HFFc6 (cell line): Measurements from ENCODE around the gene ADM. TPM values are rescaled to one million over a fixed set of nuclear protein-coding genes. Genes with fewer than 3 reads are reported as not detected.

Experiments used
- DNase-seq: peaks from one replicate; pipeline ENCODE4 v3.0.0-alpha.2; 2018
- H3K27ac Mint-ChIP-seq: 2 replicates; pipeline ENCODE4 v1.8.0; 2020; ENCODE audit warnings: mild to moderate bottlenecking, mixed read lengths
- H3K27me3 Mint-ChIP-seq: 2 replicates; pipeline ENCODE4 v1.8.0; 2021; ENCODE audit warnings: mild to moderate bottlenecking, moderate library complexity, mixed read lengths; ENCODE audit not compliant: insufficient read depth
- H3K36me3 Mint-ChIP-seq: 2 replicates; pipeline ENCODE4 v1.8.0; 2021; ENCODE audit warnings: low read depth, mixed read lengths
- H3K4me1 Mint-ChIP-seq: 2 replicates; pipeline ENCODE4 v1.8.0; 2020; ENCODE audit warnings: low read depth, mixed read lengths
- H3K4me3 Mint-ChIP-seq: 2 replicates; pipeline ENCODE4 v1.8.0; 2020; ENCODE audit warnings: mild to moderate bottlenecking, moderate library complexity, mixed read lengths
- H3K9me3 Mint-ChIP-seq: 2 replicates; pipeline ENCODE4 v1.8.0; 2020; ENCODE audit warnings: mild to moderate bottlenecking, mixed read lengths
- total RNA-seq, 6 experiments: library from RNA; stranded (reverse); fragmentation: NEBNext Ultra II Directional; extraction: Animal tissue kit (Norgen Biotek cat#: 25700); gene quantifications; 2 replicates in 1 of 6; 3 replicates in 5 of 6; pipeline ENCODE4 v1.2.3, GENCODE V29; 2021
- TF ChIP-seq, protein P1 (sequence below): fragments of 200-600 bp; sonication (generic); IDR thresholded peaks from 2 replicates; pipeline ENCODE4 v1.5.0; 2021; ENCODE audit warnings: antibody characterized with exemption, mild to moderate bottlenecking

Gene ADM
- total RNA-seq, 6 experiments from 2014 or later = 219 to 346 (median 321) TPM

GRCh38 chr11:10349281-10349665 is 44.4 kb downstream of the ADM start:
- Mint-ChIP-seq H3K27me3 (peaks cover 5% of the 10 kb centered on the region), H3K4me1 (peaks cover 56% of the 10 kb centered on the region), H3K27ac (peak overlapping the region; percentile 59; the same call in 1 of the 2 replicates), H3K9me3 (no peaks in the 10 kb centered on the region; the same call in 1 of the 2 replicates), H3K4me3 (no peak overlapping the region; the same call in 1 of the 2 replicates), H3K36me3 (no peaks in the 10 kb centered on the region; the same call in 1 of the 2 replicates)
- TF ChIP-seq, protein P1, sequence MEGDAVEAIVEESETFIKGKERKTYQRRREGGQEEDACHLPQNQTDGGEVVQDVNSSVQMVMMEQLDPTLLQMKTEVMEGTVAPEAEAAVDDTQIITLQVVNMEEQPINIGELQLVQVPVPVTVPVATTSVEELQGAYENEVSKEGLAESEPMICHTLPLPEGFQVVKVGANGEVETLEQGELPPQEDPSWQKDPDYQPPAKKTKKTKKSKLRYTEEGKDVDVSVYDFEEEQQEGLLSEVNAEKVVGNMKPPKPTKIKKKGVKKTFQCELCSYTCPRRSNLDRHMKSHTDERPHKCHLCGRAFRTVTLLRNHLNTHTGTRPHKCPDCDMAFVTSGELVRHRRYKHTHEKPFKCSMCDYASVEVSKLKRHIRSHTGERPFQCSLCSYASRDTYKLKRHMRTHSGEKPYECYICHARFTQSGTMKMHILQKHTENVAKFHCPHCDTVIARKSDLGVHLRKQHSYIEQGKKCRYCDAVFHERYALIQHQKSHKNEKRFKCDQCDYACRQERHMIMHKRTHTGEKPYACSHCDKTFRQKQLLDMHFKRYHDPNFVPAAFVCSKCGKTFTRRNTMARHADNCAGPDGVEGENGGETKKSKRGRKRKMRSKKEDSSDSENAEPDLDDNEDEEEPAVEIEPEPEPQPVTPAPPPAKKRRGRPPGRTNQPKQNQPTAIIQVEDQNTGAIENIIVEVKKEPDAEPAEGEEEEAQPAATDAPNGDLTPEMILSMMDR = no peak
- DNase-seq = no peak

- H3K4me1 Mint-ChIP-seq = peaks cover 62% of the 10 kb centered on the region
- no peaks in the 10 kb centered on the region; the same call in 1 of the 2 replicates for H3K36me3 Mint-ChIP-seq
- TF ChIP-seq, protein P1 = no peak
- H3K27me3 Mint-ChIP-seq = peaks cover 5% of the 10 kb centered on the region
- peak overlapping the region; percentile 59 for H3K27ac Mint-ChIP-seq
- DNase-seq = no peak
- no peaks in the 10 kb centered on the region; the same call in 1 of the 2 replicates for H3K9me3 Mint-ChIP-seq
- H3K4me3 Mint-ChIP-seq = no peak overlapping the region
Measured at GRCh38 chr11:10349806-10350205, 44.9 kb downstream of the ADM start.

DNA sequence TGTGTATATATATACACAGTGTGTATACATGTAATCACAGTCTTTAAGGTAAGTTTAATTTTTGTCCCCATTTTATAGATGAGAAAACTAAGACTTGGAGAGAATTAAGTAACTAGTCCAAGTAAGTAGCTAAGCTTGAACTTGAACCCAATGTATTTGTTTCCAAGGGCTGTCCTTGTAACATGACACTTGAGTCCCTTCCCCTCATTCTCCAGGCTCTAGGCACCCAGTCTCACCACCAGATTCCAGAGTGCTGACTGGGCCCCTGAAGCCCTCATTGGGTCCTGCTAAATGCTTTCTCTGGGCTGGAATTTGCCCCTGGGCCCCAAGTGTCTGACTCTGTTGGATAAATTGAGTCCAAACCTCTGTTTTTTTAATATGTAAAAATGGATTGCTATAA is 45.5 kb downstream of the ADM start:
- Mint-ChIP-seq H3K4me3 (peak overlapping the region; percentile 55; the same call in 1 of the 2 replicates), H3K4me1 (peaks cover 62% of the 10 kb centered on the region), H3K36me3 (no peaks in the 10 kb centered on the region; the same call in 1 of the 2 replicates), H3K9me3 (no peaks in the 10 kb centered on the region; the same call in 1 of the 2 replicates), H3K27me3 (peaks cover 5% of the 10 kb centered on the region), H3K27ac (peak overlapping the region; percentile 83)
- peak; percentile 73 for DNase-seq
- TF ChIP-seq, protein P1 = no peak

- peaks cover 65% of the 10 kb centered on the region for H3K4me1 Mint-ChIP-seq
- peak overlapping the region; percentile 84 for H3K27ac Mint-ChIP-seq
- H3K36me3 Mint-ChIP-seq = no peaks in the 10 kb centered on the region; the same call in 1 of the 2 replicates
- H3K9me3 Mint-ChIP-seq = no peaks in the 10 kb centered on the region
- peaks cover 5% of the 10 kb centered on the region for H3K27me3 Mint-ChIP-seq
- no peak for DNase-seq
- H3K4me3 Mint-ChIP-seq = peak overlapping the region; percentile 56
- TF ChIP-seq, protein P1 = no peak
Measured at GRCh38 chr11:10351435-10351764, 46.5 kb downstream of the ADM start.

GRCh38 chr11:10351765-10352641 is 47.1 kb downstream of the ADM start:
- H3K27me3 Mint-ChIP-seq = peaks cover 5% of the 10 kb centered on the region
- peak; percentile 78 for DNase-seq
- no peaks in the 10 kb centered on the region; the same call in 1 of the 2 replicates for H3K36me3 Mint-ChIP-seq
- peak overlapping the region; percentile 56 for H3K4me3 Mint-ChIP-seq
- peak overlapping the region; percentile 84 for H3K27ac Mint-ChIP-seq
- H3K9me3 Mint-ChIP-seq = no peaks in the 10 kb centered on the region
- peaks cover 65% of the 10 kb centered on the region for H3K4me1 Mint-ChIP-seq
- TF ChIP-seq, protein P1 = no peak
